Femur (tissue), 1 donor: Measurements from ENCODE around the gene RAB3D.
"Not testable (repeated sequence)": the region's sequence is repeated elsewhere in the genome, so short reads cannot be mapped to it uniquely, and the experiment has no call there.

Experiments used
- DNase-seq: peaks from one replicate; pipeline ENCODE4 v3.0.0-alpha.2; 2017

Gene RAB3D, protein sequence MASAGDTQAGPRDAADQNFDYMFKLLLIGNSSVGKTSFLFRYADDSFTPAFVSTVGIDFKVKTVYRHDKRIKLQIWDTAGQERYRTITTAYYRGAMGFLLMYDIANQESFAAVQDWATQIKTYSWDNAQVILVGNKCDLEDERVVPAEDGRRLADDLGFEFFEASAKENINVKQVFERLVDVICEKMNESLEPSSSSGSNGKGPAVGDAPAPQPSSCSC

DNA sequence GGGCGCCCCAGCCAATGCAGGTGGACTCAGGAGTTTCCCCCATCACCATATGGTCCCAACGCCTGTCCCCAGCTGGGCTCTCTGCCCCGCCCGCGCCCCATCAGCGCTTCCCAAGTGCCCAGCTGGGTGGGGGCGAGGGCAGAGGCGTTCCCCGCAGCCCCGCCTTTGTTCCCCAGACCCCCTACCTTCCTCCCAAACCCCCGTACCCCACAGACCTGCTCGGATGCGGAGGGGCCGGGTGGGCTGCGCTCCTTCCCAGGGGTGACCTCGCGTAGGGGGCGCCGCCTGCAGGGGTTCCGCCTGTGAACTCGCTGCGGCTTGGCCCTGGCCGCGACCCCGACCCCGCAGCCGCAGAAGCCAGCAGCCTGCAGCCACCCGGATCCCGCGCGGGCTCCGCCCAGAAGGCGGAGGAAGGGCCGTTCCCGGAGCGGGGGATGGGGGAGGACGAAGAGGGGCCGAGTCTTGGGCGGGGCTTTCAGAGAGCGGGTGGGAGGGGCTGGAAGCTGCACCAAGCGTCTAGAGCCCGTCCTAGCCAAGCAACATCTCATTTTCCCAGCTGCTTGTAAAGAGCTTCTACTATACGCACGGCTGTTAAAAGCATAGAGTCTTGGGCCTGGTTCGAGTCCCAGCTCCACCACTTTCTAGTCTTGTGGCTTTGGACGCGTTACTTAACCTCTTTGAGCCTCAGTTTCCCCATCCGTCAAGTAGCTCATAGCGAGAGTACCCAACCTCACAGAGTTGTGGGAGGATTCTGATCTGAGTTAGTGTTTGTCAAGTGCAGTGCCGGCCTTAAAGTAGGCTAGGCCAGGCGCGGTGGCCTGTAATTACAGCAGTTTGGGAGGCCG is at the start of gene RAB3D:
Gene RAB3D, minus strand, starts transcription at position 404 of the 845 bp plus-strand sequence. CDS start 2,258 bp downstream, outside the sequence.
- DNase-seq, result peak; percentile 96

DNA sequence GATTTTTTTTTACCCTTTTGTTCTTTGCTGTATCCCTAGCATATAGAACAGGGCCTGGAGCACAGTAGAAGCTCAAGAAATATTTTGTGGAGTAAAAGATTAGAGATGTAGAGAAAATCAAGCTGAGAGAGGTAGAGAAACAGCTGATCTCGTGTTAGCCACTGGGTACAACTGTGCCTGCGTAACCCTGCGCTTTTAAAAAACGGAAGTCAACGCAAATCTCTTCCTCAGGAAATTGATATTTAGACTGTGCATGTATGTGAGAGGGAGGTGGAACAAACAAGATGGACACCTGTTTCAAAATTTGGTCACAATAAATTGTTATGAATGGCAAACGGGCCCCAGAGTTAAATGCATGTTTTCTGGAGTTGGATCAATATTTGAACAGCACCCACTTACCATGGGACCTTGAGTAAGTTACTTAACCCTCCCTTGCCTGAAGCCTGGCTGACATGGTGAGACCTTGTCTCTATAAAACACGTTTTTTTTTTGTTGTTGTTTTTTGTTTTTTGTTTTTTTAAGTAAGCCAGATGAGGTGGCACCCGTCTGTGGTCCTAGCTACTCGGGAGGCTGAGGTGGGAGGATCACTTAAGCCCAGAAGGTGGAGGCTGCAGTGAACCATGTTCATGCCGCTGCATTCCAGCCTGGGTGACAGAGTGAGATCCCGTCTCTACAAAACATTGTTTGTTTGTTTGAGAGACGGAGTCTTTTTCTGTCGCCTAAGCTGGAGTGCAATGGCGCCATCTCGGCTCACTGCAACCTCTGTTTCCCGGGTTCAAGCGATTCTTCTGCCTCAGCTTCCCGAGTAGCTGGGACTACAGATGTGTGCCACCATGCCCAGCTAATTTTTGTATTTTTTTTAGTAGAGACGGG is 47.9 kb upstream of the RAB3D start:
- DNase-seq, result no peak

DNA sequence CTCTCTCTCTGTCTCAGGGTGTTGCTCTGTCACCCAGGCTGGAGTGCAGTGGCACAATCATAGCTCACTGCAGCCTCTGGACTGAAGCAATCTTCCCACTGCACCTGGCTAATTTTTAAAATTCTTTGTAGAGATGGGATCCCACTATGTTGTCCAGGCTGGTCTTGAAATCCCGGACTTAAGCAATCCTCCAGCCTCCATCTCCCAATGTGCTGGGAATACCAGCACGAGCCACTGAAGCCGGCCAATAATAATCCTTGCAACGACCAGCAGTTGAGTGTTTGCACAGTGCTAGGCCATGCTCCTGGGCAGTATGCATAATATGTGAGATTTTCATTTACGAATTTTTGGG is 45.3 kb upstream of the RAB3D start:
- no peak for DNase-seq

DNA sequence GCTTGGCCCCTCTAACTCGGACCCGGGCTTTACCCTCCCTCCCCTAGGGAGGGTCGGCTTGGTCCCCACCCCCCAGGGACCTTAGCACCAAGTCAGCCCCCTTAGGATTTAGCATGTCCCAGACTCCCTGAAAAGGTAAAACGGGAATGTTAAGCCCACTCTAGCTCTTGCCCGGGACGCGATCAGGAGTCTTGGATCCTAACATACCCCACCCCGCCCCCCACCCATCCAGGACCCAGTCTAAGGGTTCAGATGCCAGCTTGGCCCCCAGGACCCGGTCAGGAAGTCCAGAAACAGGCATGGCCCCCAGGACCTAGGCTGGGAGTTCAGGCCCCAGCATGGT is 44.2 kb upstream of the RAB3D start:
- no peak for DNase-seq

DNA sequence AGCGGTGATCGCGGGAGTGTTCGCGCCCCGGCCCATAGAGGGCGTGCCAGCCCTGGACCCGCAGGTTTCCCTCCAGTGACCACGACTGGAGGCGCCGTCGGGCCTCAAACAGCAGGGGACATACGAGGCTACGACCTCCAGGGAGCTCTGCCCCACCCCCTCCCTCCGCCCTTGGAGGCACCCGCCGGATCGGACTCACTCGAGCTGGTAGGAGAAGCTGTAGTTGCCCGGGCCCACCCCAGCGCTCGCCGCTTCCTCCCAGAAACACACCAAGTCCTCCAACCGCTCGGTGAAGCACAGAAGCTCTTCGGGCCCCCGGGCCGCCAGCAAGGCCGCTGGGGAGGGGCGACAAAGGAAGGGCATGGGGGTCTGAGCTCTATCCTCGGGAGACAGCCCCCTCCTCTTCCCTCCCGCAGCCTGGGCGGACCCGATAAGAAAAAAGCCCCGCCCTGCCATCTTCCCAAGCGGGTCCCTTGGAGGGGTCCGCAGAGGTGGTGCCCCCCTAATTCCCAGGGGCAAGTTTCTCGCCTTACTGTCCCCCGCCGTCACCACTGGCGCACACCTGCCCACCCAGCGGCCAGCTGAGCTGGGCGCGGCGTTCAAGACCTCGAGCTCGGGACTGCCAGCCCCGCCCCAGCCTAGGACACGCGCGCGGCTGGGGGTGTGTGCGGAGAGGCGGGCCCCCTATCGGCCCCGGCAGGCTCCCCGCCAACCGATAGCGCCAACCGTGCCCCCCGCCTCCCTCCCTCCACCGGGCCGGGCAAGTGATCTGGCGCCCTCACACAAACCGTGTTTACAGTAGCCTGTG is 43.6 kb upstream of the RAB3D start:
- peak; percentile 49 for DNase-seq

DNA sequence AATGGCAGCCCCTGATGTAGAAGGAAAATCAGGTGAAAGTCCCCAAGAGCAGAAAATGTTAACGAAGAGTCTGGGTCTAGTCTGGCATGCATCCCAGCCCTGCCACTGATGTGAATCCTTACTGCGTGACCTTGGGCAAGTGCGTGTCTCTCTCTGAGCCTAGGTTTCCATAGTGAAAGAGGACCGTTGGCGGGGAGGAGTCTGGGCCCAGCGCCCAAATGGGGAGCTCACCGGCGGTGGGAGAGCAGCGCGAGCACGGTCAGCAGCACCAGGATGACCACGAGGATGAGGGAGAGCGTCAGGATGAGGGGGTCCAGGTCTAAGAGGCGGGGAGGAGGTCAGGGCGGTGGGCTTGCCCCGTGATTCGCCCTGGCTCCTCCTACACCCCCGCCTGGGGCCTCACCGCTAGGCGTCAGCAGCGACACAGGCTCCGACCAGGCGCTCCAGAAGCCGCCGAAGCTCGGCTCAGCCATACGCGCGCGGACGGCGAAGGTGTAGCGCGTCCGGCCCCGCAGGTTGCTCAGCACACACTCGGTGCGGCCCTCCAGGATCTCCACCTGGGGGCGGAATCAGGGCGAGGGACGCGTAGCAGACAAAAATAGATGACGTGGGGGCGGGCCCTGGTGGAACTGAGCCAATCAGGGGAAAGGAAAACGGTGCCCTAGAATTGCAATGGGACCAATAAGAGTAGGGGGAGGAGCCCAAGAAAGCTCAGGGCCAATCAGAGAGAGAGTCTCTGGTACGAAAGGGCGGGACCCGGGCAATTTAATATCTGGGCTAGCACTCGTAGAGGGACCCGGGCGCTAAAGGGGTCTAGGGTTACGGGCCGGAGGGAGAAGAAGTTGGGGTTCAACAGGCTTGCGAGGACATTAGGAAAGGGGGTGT is 41.4 kb upstream of the RAB3D start:
- DNase-seq, result peak; percentile 97

DNA sequence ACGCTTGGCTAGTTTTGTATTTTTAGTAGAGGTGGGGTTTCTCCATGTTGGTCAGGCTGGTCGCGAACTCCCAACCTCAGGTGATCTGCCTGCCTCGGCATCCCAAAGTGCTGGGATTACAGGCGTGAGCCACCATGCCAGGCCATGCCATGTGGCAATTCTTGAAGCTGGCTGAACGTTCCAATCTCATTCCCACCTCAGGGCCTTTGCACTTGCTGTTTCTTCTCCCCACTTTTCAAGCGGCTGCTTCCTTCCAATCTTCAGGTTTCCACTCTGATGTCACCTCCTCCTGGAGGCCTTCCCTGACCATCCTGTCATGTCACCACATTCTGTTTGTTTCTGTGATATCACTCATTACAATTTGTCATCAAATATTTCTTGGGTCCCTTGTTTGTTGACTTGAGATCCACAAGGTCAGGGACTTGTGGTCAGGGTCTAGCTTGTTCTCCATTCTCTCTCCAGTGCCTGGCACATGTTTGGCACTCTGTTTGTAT is 40.4 kb upstream of the RAB3D start:
- DNase-seq, result no peak

DNA sequence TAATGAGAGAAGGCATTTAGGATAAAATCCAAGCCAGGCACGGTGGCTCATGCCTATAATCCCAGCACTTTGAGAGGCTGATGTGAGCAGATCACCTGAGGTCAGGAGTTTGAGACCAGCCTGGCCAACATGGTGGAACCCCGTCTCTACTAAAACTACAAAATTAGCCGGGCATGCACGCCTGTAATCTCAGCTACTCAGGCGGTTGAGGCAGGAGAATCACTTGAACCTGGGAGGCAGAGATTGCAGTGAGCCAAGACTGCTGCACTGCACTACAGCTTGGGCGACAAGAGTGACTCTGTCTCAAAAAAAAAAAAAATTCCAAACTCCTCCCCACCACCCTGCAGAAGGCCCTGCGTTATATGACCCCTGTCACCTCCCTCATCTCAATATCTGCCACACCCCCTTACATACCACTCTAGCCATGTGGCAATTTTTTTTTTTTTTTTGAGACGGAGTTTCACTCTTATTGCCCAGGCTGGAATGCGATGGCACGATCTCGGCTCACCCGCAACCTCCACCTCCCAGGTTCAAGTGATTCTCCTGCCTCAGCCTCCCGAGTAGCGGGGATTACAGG is 39.9 kb upstream of the RAB3D start:
- DNase-seq, result not testable (repeated sequence)

DNA sequence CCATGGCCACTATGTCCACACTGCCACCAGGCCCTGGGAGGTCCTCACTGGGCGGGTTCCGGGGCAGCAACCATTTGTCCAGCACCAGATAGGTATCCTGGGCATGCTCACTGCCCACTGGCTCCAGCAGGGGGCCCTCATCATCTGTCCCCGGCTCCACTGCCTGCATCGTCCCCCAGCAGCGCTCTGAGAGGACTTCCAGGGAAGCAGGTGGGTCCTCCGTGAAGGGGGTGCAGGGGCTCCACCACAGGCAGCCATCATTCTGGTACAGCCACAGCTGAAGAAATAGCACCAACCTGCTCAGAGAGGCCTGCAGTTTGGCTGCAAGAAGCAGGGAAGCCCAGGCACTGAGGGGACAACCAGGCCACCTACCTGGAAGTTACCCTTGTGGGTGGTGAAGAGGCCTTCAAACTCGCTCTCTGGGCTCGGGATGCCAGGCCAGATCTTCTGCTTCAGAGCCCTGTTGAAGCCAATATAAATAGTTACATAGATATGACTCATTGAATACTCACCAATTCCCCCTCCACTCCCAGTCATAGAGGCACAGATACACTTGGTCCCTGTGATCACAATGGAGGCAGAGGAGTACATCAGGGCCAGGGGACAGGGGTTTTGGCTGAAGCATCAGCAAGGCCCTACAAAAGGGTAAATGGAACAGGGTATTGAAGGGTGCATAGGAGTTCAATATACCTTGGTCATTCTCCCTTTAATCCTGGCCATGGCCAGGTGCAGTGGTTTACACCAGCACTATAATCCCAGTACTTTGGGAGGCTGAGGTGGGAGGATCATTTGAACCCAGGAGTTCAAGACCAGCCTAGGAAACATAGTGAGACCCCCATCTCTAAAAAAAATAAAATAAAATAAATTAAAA is 39.1 kb upstream of the RAB3D start:
- DNase-seq, result peak; percentile 40

DNA sequence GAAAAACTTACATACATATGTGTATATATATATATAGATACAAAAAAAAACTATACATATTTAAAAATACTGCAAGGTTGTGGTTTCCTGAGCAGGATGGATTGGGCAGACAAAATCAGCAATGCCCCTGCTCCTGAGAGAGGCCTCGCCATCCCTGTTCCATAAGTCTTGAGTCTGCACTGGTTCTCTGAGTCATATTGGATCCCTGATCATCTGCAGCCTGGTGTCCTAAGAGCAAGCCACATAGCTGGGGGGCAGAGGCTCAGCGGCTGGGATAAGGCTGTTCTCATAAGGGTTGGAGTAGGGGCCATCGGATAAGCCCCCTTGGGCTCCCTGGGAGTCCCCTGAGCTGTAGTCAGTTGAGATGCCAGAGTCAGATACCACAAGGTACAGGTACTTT is 38.3 kb upstream of the RAB3D start:
- no peak for DNase-seq

DNA sequence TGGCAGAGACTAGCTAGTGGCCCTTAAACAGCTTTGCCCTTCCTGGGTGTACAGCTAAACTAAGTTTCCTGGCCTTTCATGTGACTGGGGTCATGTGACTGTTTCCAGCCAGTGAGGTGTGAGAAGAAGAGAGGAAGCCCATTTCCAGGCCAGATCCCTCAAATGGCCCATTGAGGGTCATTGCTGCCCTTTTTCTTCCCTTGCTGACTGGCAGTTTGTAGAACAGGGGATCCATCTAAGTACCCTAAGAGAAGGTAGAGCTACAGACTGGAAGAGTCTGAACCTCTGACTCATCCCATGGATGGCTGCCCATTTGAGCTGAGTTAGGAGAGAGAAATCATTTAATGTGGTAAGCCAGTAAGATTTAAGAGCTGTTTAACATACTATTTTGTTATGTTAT is 37.8 kb upstream of the RAB3D start:
- no peak for DNase-seq

DNA sequence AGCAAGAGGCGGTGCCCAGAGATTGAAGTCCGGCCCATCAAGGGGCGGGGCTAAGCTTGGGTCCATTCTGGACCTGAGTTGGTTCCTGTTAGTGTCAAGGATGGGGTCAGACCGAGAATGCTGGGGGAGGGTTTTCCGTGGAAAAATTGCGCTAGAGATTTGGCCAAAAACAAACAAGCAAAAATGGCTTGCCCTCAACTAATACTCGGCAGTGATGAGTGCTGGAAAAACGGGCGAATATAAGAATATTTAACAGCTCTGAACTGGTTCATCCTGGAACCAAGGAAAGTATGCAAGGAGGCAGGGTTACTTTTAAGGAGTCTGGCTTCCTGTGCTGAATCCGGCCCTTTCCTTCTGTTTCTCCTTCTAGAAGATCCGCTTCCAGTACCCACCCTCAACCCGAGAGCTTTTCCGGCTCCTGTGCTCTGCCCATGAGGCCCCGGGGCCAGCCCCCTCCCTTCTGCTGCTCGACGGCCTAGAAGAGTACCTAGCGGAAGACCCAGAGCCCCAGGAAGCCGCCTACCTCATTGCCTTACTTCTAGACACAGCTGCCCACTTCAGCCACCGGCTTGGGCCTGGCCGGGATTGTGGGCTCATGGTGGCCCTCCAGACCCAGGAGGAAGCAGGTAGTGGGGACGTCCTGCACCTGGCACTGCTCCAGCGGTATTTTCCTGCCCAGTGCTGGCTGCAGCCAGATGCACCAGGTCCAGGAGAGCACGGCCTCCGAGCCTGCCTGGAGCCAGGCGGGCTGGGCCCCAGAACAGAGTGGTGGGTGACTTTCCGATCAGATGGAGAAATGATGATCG is 35.9 kb upstream of the RAB3D start:
- DNase-seq, result peak; percentile 70

DNA sequence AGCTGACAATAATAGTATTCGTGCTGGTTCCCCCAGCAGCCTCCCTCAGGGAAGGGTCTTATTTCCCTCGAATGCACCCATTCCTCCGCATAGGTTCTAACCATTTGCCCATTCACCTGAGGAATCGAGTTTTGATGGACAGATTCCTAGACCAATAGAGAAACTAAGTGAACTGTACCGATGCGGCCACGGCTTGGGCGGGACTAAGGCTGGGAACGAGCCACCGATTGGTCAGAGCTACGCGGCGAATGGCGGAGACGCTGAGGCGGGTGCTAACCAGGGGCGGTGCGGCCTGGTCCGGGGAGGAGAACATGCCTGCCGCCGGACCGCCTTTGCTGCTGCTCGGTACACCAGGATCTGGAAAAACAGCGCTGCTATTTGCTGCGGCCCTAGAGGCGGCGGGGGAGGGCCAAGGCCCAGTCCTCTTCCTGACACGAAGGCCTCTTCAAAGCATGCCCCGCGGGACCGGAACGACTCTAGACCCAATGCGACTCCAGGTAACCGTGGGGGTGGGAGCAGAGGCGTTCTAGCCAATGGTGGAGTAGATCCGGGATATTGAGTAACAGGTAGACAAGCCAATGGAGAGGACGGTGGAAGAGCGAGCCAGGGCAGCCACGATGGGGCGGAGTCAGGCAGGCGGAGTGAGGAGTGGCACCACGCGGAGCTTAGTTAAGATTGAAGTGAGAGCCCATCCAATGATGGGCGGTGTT is 35.1 kb upstream of the RAB3D start, which contains the start of gene SWSAP1:
Gene SWSAP1, plus strand, starts transcription at position 234 of the 710 bp plus-strand sequence. Its CDS starts 15 bp downstream, at position 249.
- DNase-seq, result peak; percentile 99

DNA sequence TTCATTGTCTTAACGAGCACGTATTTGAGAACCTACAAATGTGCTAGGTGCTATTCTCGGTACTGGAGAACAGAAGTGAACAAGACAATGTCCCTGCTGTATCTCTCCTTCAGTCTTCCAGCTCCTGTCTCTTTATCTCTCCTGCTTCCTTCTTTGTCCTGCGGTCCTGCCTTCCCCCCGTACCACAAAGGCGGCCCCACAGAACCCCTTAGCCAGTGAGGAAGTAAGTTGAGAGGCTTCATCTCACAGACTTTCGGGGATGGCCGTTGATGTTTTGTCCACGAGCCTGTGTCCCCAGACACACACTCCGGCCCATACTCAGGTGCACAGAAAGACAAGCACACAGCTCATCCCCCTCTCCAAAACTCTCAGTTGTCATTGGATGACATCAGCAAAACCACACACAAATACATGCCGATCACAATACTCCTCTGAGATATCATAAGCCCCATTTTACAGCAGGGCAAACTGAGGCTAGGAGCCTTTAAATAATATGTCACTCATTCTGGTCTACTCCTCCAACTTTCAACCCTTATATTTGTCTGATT is 34.5 kb upstream of the RAB3D start:
- DNase-seq, result no peak

DNA sequence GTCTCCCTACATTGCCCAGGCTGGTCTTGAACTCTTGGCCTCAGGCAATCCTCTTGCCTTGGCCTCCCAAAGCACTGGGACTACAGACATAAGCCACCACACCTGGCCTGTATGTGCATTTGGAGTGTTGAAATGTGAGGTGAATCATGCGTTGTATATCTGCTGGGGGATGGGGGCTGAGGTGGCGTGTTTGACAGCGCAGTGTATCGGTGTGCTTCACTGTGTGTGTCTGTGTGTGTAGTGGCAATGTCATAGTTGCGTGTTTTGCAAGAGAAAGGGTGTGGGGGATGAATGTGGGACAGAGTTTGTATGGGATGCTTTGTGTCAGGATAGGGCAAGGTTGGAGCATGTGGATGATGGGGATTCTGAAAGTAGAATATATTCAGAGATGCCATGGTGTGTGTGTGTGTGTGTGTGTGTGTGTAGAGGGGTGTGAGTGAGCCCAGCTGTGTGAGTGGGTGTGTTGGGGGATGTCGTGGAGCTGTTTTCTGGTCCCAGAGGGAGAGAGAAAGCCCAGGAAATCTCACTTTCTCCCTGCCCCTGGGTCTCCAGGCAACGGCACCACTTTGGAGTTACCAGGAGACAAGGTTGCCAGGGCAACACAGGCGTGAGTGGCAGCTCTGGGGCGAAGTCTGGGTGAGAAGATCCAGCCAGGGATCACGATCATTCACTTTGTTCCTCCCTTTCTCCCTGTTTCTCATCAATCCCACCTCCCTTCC is 33.9 kb upstream of the RAB3D start:
- no peak for DNase-seq

DNA sequence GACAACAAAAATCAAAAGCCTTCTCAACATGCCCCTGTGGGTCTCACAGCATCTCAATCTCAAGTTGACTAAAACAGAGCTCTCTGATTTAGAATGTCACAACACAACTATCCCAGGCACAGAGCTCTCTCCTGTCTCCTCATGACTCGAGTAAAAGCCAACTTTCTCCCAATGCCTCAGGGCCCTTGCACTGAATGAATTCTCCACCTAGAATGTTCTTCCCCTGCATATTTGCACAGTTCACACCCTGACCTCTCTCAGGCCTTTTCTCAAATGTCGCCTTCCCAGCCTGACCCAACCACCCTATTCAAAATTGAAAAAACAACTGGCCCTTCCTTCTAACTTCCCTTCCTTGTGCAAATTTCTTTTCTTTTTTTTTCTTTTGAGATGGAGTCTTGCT is 31.3 kb upstream of the RAB3D start:
- DNase-seq, result no peak

DNA sequence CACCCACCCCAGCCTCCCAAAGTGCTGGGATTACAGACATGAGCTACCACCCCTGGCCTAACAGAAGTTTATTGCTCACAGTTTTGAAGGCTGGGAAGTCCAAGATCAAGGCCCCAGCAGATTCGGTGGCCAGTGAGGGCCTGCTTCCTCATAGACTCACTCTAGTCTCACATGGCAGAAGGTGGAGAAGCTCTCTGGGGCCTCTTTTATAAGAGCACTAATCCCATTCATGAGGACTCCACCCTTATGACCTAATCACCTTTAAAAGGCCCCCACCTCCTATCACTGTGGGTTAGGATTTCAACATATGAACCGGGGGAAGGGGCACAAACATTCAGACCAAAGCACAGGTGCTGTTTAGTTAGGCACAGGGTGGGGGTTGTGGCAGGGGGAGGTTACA is 28.1 kb upstream of the RAB3D start:
- no peak for DNase-seq
